Measurements from ENCODE around the gene SLC37A3. TPM values are rescaled to one million over a fixed set of nuclear protein-coding genes. Genes with fewer than 3 reads are reported as not detected.
"Not testable (repeated sequence)": the region's sequence is repeated elsewhere in the genome, so short reads cannot be mapped to it uniquely, and the experiment has no call there.

SLC37A3 gene
- total RNA-seq, 1 experiment from 2014 or later, result 22.1 TPM

DNA sequence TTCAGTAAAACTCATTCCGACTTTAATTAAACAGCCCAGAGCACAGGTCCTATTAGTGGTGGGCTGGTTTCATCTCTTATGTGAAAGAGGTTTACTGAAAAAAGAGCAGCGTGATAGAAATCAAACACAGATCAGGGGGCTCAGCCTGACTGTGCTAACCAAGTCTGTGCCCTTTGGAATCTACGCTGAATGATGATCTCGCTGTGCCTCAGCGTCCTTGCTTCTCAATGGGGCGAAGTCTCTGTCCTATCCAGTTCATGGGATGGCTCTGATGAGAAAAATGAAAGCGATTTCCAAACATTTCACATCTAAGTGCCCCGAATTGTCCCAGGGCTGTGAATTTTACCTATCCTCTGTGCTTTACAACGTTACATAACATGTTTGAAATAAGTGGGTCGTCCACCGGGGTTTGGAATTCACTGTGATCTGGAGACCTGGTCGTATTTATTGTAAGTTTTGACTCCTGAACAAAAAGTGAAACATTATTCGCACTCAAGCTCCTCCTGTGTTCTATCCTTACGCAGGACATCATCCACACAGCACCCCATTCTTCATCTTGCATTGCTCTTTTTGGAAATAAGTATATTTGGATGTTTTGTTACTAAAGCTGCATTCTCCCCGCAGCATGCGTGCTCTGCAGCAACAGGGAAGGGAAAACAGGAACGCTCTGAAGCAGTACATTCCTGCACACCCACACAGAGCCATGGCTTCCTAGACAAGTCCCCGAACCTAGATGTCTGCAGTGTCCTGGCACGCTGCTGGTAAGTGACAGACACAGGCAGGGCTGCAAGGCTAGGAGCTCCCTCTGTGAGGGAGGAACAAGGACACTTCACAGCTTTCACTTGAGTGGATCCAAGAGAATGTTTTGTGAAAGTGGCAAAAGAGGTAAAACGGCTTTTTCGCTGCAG is 83.5 kb downstream of the SLC37A3 start:
- DNase-seq (ENCODE audit: low read depth), result no peak

DNA sequence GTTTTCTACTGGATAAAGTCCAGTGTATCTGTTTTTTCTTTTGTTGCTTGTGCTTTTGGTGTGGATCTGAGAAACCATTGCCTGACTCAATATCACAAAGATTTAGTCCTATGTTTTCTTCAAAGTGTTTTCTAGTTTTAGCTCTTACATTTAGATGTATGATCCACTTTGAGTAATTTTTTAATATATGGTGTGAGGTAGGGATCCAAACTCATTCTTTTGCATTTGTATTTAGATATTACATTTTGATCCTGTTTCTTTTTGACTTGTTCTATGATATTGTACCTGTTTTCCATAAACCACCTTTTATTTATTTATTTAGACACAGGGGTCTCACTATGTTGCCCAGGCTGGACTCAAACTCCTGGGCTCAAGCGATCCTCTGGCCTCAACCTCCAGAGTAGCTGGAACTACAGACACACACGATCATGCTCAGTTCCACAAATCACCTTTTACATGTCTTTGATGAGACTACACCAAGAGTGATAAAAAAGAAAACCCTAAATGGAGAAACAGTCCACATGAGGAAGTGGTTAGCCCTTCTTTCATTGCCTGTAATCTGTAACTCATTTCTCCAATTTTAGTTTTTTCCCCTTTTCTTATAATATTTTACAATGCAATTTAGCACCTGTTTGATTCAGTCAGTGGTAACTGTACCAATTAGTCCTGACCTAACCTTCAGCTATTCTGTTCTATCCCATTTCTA is 86.0 kb downstream of the SLC37A3 start:
- no peak for DNase-seq (ENCODE audit: low read depth)

DNA sequence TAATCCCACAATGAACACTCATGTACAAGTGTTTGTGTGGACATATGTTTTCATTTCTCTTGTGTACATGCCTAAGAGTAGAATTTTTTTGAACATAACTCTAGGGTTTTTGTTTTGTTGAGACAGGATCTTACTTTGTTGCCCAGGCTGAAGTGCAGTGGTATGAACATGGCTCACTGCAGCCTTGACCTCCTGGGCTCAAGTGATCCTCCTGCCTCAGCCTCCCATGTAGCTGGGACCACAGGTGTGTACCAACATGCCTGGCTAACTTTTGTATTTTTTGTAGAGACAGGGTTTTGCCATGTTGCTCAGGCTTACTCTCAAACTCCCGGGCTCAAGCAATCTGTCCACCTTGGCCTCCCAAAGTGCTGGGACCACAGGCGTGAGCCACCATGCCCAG is 87.2 kb downstream of the SLC37A3 start:
- DNase-seq (ENCODE audit: low read depth), result not testable (repeated sequence)

DNA sequence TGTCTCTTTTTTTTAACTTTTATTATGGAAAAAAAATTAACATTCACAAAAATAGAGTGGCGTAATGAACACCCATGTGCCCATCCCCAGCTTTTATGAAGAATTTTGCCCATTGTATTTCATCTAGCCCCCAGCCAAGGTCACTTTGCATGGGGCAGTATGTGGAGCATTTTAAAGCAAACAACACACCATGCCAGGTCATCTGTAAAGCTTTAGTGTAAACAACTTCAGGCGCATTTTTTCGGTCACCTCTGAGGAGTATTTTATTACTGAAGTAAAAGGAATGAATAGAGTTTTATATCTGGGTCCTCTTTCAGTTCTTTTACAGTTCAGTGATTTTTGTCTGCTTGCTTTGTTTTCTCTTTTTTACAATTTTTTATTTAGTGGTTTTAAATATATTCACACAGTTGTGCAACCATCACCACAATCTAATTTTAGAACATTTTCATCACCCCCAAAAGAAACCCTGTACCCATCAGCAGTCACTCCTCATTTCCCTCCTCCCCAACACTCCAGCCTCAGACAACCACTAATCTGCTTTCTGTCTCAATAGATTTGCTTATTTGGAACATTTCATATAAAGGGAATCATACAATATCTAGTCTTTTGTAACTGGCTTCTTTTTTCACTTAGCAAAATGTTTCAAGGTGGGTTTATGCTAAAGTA is 87.9 kb downstream of the SLC37A3 start:
- DNase-seq (ENCODE audit: low read depth), result no peak

DNA sequence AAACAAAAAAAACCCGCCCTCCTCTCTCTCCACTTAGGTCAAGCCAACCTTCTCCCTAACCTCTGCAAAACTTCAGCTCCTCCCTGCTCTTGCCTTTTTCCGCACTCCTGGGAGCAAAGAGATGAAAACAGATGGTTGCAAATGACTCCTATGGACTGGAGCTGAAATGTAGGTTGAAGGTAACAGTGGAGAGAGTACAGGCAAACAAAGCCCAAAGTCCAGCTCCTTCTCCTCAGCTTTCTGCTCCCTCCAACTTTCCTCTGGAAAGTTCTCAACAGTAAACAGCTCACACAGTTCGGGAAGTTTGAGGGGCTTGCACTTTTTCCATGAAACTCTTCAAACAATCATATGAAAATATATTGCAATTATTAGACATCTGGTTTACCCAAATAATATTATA is 90.3 kb downstream of the SLC37A3 start:
- DNase-seq (ENCODE audit: low read depth), result no peak

DNA sequence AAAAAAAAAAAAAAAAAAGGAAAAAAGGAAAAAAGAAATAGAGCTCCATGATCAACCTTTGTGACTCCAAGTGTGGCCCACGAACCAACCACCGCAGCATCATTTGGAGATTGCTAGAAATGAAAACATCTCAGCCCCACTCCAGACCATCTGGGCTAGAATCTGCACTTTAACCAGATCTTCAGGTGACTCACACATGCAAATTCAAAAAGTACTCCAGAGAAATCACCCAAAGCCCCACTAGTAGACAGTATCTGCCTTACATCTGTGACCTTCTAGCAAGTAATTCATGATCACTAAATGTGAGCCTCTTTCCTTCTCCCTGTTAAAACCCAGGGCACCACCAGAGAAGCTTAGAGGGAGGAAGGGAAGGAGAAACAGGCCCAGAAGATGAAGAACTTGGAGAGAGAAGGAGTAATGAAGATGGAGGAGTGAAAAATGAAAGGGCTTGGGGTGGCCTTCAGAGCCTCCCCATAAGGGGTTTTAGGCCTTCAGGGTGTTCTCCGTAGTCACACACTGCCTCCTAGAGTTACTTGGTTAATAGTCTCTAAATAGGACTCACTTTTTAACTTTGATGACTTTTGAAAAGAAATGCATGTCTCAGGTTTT is 94.0 kb downstream of the SLC37A3 start:
- no peak for DNase-seq (ENCODE audit: low read depth)

DNA sequence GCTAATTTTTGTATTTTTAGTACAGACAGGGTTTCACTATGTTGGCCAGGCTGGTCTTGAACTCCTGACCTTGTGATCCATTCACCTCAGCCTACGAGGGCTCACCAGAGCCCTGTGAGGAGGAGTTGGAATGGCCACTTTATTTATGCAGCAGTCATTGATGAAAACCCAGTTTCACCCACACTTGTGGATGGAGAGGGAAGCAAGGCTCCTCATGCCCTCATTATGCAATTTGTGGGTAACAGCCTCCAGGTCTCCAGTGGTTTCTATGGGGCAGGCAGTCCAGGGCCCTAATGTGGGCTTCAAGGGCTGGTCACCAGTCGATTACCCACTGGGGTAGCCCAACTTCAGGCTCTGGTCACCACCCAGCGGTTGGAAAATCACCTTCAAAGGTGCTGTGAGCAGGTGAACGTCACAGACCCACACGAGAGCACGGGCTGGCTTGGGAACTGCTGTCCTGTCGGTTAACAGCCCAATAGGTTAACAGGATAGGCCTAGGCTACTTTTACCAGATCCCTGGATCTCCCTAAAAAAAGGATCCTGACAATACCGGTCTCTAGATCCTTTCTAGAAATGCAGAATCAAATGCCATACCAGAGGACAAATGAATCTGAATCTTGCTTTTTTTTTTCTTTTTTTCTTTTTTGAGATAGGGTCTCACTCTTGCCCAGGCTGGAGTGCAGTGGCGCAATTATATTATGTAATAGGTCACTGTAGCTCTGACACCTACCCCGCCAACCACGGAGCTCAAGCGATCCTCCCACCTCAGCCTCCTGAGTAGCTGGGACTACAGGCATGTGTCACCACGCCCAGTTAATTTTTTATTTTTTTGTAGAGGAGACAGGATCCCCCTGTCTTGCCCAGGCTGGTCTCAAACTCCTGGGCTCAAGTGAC is 97.8 kb downstream of the SLC37A3 start:
- DNase-seq (ENCODE audit: low read depth), result no peak

DNA sequence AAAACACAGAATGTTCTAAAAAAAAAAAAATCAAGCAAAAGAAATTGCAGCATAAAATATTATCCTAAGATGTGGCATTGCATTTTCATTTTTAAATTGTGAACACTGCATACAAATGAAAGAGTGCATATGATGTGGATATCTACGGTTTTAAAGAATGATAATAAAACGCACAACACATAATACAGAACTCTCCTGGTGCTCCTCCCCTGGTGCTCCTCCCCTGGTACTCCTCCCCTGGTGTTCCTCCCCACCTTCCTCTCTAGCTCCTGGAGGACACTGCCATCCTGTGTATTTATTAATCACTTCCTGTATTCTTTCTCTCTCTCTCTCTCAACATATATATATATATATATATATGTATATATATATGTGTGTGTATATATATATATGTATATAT is 100.1 kb downstream of the SLC37A3 start:
- no peak for DNase-seq (ENCODE audit: low read depth)

DNA sequence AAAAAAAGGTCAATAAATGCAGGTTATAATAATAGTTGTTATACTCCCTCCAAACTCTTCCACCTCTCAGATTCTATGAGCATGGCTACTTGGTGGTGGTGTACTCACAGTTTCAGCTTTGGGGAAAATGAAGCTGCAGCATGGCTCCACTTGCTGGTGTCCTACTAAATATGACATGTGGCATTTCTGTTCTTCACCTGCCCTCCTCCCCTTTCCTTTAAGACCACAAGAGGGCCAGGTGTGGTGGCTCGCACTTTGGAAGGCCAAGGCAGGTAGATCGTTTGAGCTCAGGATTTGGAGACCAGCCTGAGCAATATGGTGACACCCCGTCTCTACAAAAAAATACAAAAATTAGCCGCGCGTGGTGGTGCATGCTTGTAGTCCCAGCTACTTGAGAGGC is 101.1 kb downstream of the SLC37A3 start:
- DNase-seq (ENCODE audit: low read depth), result no peak

DNA sequence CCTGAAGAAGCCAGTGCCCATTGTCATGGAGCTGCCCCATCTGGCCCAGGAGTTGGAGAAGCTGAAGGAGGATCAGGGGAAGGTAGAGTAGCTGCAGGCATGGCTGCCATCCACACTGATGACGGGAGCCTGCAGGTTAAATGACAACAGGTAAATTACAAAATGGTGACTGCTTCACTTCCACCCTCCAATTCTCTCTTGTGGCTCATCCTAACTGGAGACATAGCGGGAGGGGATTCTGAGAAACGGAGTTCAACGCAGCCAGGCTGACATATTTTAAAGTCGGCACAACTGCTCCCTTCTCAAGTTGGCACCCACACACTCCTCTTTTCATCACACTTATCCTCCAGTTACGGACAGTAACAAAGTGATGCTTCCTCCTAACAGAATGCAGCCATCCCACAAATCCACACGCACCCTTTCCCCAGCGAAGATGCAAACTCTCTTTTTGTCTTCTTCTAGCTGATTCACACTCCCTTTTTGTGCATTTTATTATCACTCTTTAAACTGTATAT is 103.0 kb downstream of the SLC37A3 start:
- DNase-seq (ENCODE audit: low read depth), result no peak

DNA sequence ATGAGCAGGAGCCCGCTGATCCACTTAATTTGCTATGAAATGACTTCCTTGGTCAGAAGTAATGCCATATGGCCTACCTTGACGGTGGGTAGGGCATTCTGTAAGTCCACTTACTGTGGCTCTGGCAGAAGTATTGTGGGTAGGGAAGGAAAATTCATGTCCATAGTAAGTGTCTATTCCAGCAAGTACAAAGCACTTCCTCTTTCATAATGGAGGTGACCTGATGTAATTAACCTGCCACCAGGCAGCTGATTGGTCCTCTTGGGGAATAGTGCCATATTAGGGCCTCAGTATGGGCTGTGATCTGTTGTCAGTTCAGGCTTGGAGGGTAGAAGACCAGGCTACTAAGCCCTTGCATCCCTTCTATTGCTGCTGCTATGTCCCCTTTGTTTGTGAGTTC is 103.9 kb downstream of the SLC37A3 start:
- no peak for DNase-seq (ENCODE audit: low read depth)

DNA sequence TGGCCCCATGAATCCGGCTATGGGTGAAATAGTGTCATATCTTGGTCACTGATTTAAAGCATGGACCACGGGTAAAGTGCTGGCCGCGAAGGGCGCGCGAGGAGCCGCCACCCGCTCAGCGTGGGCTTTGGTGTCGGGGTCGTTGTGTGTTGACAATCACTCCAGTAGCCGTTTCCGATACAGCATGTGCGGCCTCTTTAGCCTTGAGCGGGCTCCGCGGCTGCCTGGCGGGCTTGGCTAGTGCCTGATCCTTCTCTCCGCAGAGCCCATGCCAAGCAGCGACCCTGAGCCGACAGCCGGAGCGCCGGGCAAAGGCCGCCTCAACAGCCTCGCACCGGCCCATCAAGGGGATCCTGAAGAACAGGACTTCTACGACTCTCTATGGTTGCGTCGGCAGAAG is 105.9 kb downstream of the SLC37A3 start:
- no peak for DNase-seq (ENCODE audit: low read depth)

DNA sequence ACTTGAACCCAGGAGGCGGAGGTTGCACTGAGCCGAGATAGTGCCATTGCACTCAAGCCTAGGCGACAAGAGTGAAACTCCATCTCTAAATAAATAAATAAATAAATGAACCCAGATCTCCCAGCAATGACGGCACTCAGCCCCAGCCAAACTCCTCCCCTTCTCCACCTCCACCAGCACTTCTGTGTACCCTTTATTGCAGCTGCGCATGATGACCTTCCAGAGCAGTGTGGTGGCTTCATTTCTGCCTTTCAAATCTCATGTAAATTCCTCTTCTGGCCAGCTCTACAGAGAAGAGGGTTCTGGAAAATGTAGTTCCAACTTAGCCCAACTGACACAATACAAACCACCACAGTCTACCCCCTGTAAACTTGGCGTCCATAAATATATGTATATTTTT is 108.5 kb downstream of the SLC37A3 start:
- no peak for DNase-seq (ENCODE audit: low read depth)

DNA sequence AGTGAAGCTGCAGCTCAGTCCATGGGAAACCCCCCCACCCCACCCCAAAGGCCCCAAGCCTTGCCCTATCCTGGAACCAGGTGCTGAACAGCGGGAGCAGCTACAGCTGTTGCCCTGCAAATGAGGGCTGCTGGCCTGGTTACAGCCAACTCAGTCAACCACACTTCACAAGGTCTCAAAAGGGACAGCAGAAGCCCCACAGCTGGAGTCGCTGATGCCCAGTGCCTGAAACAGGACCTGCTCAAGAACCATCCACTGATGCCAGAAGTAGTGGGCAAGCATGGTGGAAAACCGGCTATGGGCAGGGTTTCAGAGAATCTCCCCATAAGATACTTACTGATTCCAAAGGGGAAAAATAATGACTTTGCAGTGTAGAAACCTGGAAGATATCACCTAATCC is 110.3 kb downstream of the SLC37A3 start:
- no peak for DNase-seq (ENCODE audit: low read depth)

DNA sequence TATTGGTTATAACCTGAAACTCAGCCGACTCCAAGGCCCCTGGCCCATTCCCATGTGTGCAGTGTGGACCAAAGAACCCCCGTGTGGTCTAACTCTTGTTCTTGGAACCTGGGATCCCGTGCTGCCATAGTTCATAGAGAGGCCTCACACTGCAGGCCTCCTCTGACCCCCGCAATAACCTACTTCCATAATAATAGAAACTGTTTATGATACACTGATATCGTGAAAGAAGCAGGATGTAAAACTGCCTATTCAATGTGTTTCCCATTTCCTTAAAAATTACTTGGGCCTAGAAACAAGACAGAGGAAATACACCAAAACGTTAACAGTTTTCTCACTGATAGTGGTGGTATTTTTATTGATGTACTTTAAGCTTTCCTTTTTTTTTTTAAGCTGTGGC is 112.4 kb downstream of the SLC37A3 start:
- no peak for DNase-seq (ENCODE audit: low read depth)

DNA sequence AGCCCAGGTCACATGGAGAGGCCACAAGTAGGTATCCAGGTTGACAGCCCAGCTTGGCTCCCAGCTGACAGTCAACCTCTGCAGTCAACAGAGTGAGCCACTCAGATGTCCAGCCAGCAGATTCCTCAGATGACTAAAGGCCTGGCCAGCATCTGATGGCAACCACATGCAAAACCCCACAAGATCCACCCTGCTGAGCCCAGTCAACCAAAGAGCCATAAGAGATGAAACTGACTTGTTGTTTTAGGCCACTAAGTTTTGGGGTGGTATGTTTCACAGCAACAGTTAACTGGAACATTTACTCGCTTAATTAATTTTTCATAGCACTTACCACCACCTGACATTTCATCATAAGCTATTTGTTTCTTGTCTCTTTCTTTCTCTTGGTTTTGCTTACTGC is 114.3 kb downstream of the SLC37A3 start:
- no peak for DNase-seq (ENCODE audit: low read depth)

Other genes starting within 250 kb of the SLC37A3 start
- gene KDM7A, start 221.5 kb downstream of the SLC37A3 start, total RNA-seq (2014; rRNA removed; shearing (Covaris generic)), result 1.1 and 1.2 TPM in 2 replicates
- gene RAB19, start 5.5 kb upstream of the SLC37A3 start, total RNA-seq (2014; rRNA removed; shearing (Covaris generic)), result not detected in 2 replicates
- 49.1 and 52.4 TPM in 2 replicates for gene MKRN1, start 81.0 kb upstream of the SLC37A3 start, total RNA-seq (2014; rRNA removed; shearing (Covaris generic))
- 26.9 and 29.6 TPM in 2 replicates for gene DENND2A, start 242.3 kb upstream of the SLC37A3 start, total RNA-seq (2014; rRNA removed; shearing (Covaris generic))

Data from RPMI7951 (cell line).